Measurements from ENCODE around the gene CWH43. TPM values are rescaled to one million over a fixed set of nuclear protein-coding genes. Genes with fewer than 3 reads are reported as not detected.
"Not testable (repeated sequence)": the region's sequence is repeated elsewhere in the genome, so short reads cannot be mapped to it uniquely, and the experiment has no call there.

Gene CWH43
- polyA plus RNA-seq, 4 donors = not detected

- H3K4me1 ChIP-seq (ENCODE audit: control insufficient read depth in 3 of 3, insufficient read depth in 2 of 3, low read depth in 1 of 3, low read length in 2 of 3); H3K36me3 ChIP-seq (ENCODE audit: control insufficient read depth in 3 of 3, insufficient read depth in 2 of 3, low read depth in 1 of 3, low read length in 3 of 3); H3K27ac ChIP-seq (ENCODE audit: low read depth in 1 of 3, low read length in 2 of 3); H3K9me3 ChIP-seq (ENCODE audit: control insufficient read depth in 2 of 2, insufficient read depth in 1 of 2, low read depth in 1 of 2, low read length in 1 of 2); H3K4me3 ChIP-seq (ENCODE audit: low read depth in 1 of 3, low read length in 3 of 3); DNase-seq; FAIRE-seq: not testable (repeated sequence)
- WGBS, 3 donors = 85 to 93% (median 89%) methylated on average over 2 of the region's 2 CpGs
- H3K27me3 ChIP-seq (ENCODE audit: control insufficient read depth in 3 of 3, insufficient read depth in 3 of 3, low read length in 3 of 3) = peaks cover 7 to 42% (median 13%) of the 10 kb centered on the region in 3 donors
Observed at GRCh38 chr4:48984005-48984404, 2.1 kb upstream of the CWH43 start.

- no peak overlapping the region for H3K27ac ChIP-seq (ENCODE audit: low read depth in 1 of 3, low read length in 2 of 3)
- H3K36me3 ChIP-seq (ENCODE audit: control insufficient read depth in 3 of 3, insufficient read depth in 2 of 3, low read depth in 1 of 3, low read length in 3 of 3) = no peaks in the 10 kb centered on the region
- H3K27me3 ChIP-seq (ENCODE audit: control insufficient read depth in 3 of 3, insufficient read depth in 3 of 3, low read length in 3 of 3) = peaks cover 7 to 45% (median 15%) of the 10 kb centered on the region in 3 donors
- H3K9me3 ChIP-seq (ENCODE audit: control insufficient read depth in 2 of 2, insufficient read depth in 1 of 2, low read depth in 1 of 2, low read length in 1 of 2) = no peaks in the 10 kb centered on the region
- H3K4me3 ChIP-seq (ENCODE audit: low read depth in 1 of 3, low read length in 3 of 3) = peak overlapping the region in 1 of 3 donors; percentile 12
- DNase-seq (no peak), FAIRE-seq (no peak)
- no peaks in the 10 kb centered on the region for H3K4me1 ChIP-seq (ENCODE audit: control insufficient read depth in 3 of 3, insufficient read depth in 2 of 3, low read depth in 1 of 3, low read length in 2 of 3)
- WGBS, 3 donors = 16 to 24% (median 23%) methylated on average over 18 of the region's 18 CpGs
Observed at GRCh38 chr4:48985602-48985975, 486 bp upstream of the CWH43 start.

GRCh38 chr4:48986654-48987164 lies 634 bp downstream of the CWH43 start:
- H3K27ac ChIP-seq (ENCODE audit: low read depth in 1 of 3, low read length in 2 of 3) = no peak overlapping the region
- peaks cover 7 to 45% (median 16%) of the 10 kb centered on the region in 3 donors for H3K27me3 ChIP-seq (ENCODE audit: control insufficient read depth in 3 of 3, insufficient read depth in 3 of 3, low read length in 3 of 3)
- no peaks in the 10 kb centered on the region for H3K4me1 ChIP-seq (ENCODE audit: control insufficient read depth in 3 of 3, insufficient read depth in 2 of 3, low read depth in 1 of 3, low read length in 2 of 3)
- no peaks in the 10 kb centered on the region for H3K36me3 ChIP-seq (ENCODE audit: control insufficient read depth in 3 of 3, insufficient read depth in 2 of 3, low read depth in 1 of 3, low read length in 3 of 3)
- DNase-seq (no peak), FAIRE-seq (no peak)
- WGBS, 3 donors = 33 to 46% (median 40%) methylated on average over 27 of the region's 27 CpGs
- H3K4me3 ChIP-seq (ENCODE audit: low read depth in 1 of 3, low read length in 3 of 3) = no peak overlapping the region
- no peaks in the 10 kb centered on the region for H3K9me3 ChIP-seq (ENCODE audit: control insufficient read depth in 2 of 2, insufficient read depth in 1 of 2, low read depth in 1 of 2, low read length in 1 of 2)

- Histone ChIP-seq H3K36me3 (ENCODE audit: control insufficient read depth in 3 of 3, insufficient read depth in 2 of 3, low read depth in 1 of 3, low read length in 3 of 3) (no peaks in the 10 kb centered on the region), H3K9me3 (ENCODE audit: control insufficient read depth in 2 of 2, insufficient read depth in 1 of 2, low read depth in 1 of 2, low read length in 1 of 2) (no peaks in the 10 kb centered on the region), H3K27me3 (ENCODE audit: control insufficient read depth in 3 of 3, insufficient read depth in 3 of 3, low read length in 3 of 3) (peaks cover 7 to 47% (median 16%) of the 10 kb centered on the region in 3 donors), H3K4me1 (ENCODE audit: control insufficient read depth in 3 of 3, insufficient read depth in 2 of 3, low read depth in 1 of 3, low read length in 2 of 3) (no peaks in the 10 kb centered on the region), H3K27ac (ENCODE audit: low read depth in 1 of 3, low read length in 2 of 3) (no peak overlapping the region), H3K4me3 (ENCODE audit: low read depth in 1 of 3, low read length in 3 of 3) (no peak overlapping the region)
- no peak for FAIRE-seq
- DNase-seq = no peak
- 45 to 70% (median 49%) methylated on average over 5 of the region's 5 CpGs for WGBS, 3 donors
Observed at GRCh38 chr4:48989461-48990203, 3.6 kb downstream of the CWH43 start.

DNA sequence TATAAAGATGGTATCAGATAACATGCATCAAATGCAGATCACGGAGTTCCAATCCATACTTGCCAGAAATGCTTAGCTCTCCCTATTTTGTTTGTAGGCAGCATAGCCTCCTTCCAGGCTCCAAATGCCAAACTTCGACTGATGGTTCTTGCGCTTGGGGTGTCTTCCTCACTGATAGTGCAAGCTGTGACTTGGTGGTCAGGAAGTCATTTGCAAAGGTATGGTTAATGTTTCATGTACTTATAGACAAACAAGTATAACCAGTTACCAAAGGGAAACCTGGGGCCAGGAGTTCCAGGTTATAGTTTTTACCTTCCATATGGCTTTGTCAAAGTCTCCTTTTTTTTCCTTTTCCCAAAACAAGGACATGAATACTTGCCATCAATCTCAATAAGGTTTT lies 5.3 kb downstream of the CWH43 start:
- FAIRE-seq (no peak), DNase-seq (no peak)
- Histone ChIP-seq H3K4me3 (ENCODE audit: low read depth in 1 of 3, low read length in 3 of 3) (no peak overlapping the region), H3K27me3 (ENCODE audit: control insufficient read depth in 3 of 3, insufficient read depth in 3 of 3, low read length in 3 of 3) (peaks cover 0 to 30% (median 12%) of the 10 kb centered on the region in 3 donors), H3K36me3 (ENCODE audit: control insufficient read depth in 3 of 3, insufficient read depth in 2 of 3, low read depth in 1 of 3, low read length in 3 of 3) (no peaks in the 10 kb centered on the region), H3K27ac (ENCODE audit: low read depth in 1 of 3, low read length in 2 of 3) (no peak overlapping the region), H3K9me3 (ENCODE audit: control insufficient read depth in 2 of 2, insufficient read depth in 1 of 2, low read depth in 1 of 2, low read length in 1 of 2) (no peaks in the 10 kb centered on the region), H3K4me1 (ENCODE audit: control insufficient read depth in 3 of 3, insufficient read depth in 2 of 3, low read depth in 1 of 3, low read length in 2 of 3) (no peaks in the 10 kb centered on the region)
- 79 to 88% (median 83%) methylated on average over 3 of the region's 3 CpGs for WGBS, 3 donors

GRCh38 chr4:48997962-48998361 lies 11.9 kb downstream of the CWH43 start:
- WGBS, 3 donors = 52 to 63% (median 62%) methylated on average over 3 of the region's 3 CpGs
- no peak overlapping the region for H3K27ac ChIP-seq (ENCODE audit: low read depth in 1 of 3, low read length in 2 of 3)
- H3K36me3 ChIP-seq (ENCODE audit: control insufficient read depth in 3 of 3, insufficient read depth in 2 of 3, low read depth in 1 of 3, low read length in 3 of 3) = no peaks in the 10 kb centered on the region
- no peak overlapping the region for H3K4me3 ChIP-seq (ENCODE audit: low read depth in 1 of 3, low read length in 3 of 3)
- no peak for DNase-seq
- H3K4me1 ChIP-seq (ENCODE audit: control insufficient read depth in 3 of 3, insufficient read depth in 2 of 3, low read depth in 1 of 3, low read length in 2 of 3) = no peaks in the 10 kb centered on the region
- no peaks in the 10 kb centered on the region for H3K9me3 ChIP-seq (ENCODE audit: control insufficient read depth in 2 of 2, insufficient read depth in 1 of 2, low read depth in 1 of 2, low read length in 1 of 2)
- FAIRE-seq = no peak
- H3K27me3 ChIP-seq (ENCODE audit: control insufficient read depth in 3 of 3, insufficient read depth in 3 of 3, low read length in 3 of 3) = no peaks in the 10 kb centered on the region

- no peak for DNase-seq
Observed at GRCh38 chr4:48998440-48998839, 12.4 kb downstream of the CWH43 start.

GRCh38 chr4:49000806-49001205 lies 14.7 kb downstream of the CWH43 start:
- H3K36me3 ChIP-seq (ENCODE audit: control insufficient read depth in 3 of 3, insufficient read depth in 2 of 3, low read depth in 1 of 3, low read length in 3 of 3) = no peaks in the 10 kb centered on the region
- no peak for DNase-seq
- no peaks in the 10 kb centered on the region for H3K27me3 ChIP-seq (ENCODE audit: control insufficient read depth in 3 of 3, insufficient read depth in 3 of 3, low read length in 3 of 3)
- H3K27ac ChIP-seq (ENCODE audit: low read depth in 1 of 3, low read length in 2 of 3) = no peak overlapping the region
- H3K4me1 ChIP-seq (ENCODE audit: control insufficient read depth in 3 of 3, insufficient read depth in 2 of 3, low read depth in 1 of 3, low read length in 2 of 3) = no peaks in the 10 kb centered on the region
- H3K9me3 ChIP-seq (ENCODE audit: control insufficient read depth in 2 of 2, insufficient read depth in 1 of 2, low read depth in 1 of 2, low read length in 1 of 2) = no peaks in the 10 kb centered on the region
- no peak for FAIRE-seq
- H3K4me3 ChIP-seq (ENCODE audit: low read depth in 1 of 3, low read length in 3 of 3) = no peak overlapping the region

More at GRCh38 chr4:48998440-48998839, 12.4 kb downstream of the CWH43 start:
- WGBS, 3 donors = 70 to 81% (median 77%) methylated on average over 6 of the region's 6 CpGs
- FAIRE-seq = no peak
- Histone ChIP-seq H3K4me1 (ENCODE audit: control insufficient read depth in 3 of 3, insufficient read depth in 2 of 3, low read depth in 1 of 3, low read length in 2 of 3) (no peaks in the 10 kb centered on the region), H3K36me3 (ENCODE audit: control insufficient read depth in 3 of 3, insufficient read depth in 2 of 3, low read depth in 1 of 3, low read length in 3 of 3) (no peaks in the 10 kb centered on the region), H3K27ac (ENCODE audit: low read depth in 1 of 3, low read length in 2 of 3) (no peak overlapping the region), H3K9me3 (ENCODE audit: control insufficient read depth in 2 of 2, insufficient read depth in 1 of 2, low read depth in 1 of 2, low read length in 1 of 2) (no peaks in the 10 kb centered on the region), H3K27me3 (ENCODE audit: control insufficient read depth in 3 of 3, insufficient read depth in 3 of 3, low read length in 3 of 3) (no peaks in the 10 kb centered on the region), H3K4me3 (ENCODE audit: low read depth in 1 of 3, low read length in 3 of 3) (no peak overlapping the region)

DNA sequence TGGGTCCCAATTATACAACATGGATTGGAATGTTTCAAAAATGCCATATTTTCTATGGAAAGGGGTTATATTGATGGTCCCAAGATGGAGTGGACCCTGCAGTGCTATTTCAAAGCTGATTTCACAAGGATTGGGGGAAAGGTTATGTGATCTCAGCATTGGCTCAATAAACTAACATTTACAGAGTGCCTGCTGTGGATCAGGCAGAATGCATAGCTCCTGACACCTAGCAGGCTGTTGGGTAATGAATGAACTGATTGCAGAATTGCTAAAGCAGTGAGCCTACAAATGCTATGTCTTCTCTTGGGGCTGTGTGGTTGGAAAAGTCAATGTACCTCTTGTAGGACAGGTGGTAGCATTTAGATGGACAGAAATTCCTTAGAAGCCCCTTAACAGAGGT lies 16.9 kb downstream of the CWH43 start:
- DNase-seq (no peak), FAIRE-seq (no peak)
- no peaks in the 10 kb centered on the region for H3K36me3 ChIP-seq (ENCODE audit: control insufficient read depth in 3 of 3, insufficient read depth in 2 of 3, low read depth in 1 of 3, low read length in 3 of 3)

More for the DNA sequence above, 16.9 kb downstream of the CWH43 start:
- H3K9me3 ChIP-seq (ENCODE audit: control insufficient read depth in 2 of 2, insufficient read depth in 1 of 2, low read depth in 1 of 2, low read length in 1 of 2) = no peaks in the 10 kb centered on the region
- H3K27ac ChIP-seq (ENCODE audit: low read depth in 1 of 3, low read length in 2 of 3) = no peak overlapping the region
- no peaks in the 10 kb centered on the region for H3K4me1 ChIP-seq (ENCODE audit: control insufficient read depth in 3 of 3, insufficient read depth in 2 of 3, low read depth in 1 of 3, low read length in 2 of 3)
- H3K4me3 ChIP-seq (ENCODE audit: low read depth in 1 of 3, low read length in 3 of 3) = no peak overlapping the region
- H3K27me3 ChIP-seq (ENCODE audit: control insufficient read depth in 3 of 3, insufficient read depth in 3 of 3, low read length in 3 of 3) = no peaks in the 10 kb centered on the region
